NB4 (cell line): ENCODE data around the gene MTHFR.

Experiments used
- DNase-seq: peaks from one replicate; pipeline ENCODE4 v3.0.0; 2010; ENCODE audit warnings: low read depth
- H3K4me3 ChIP-seq: one replicate; pipeline ENCODE4 v1.5.1; 2011; ENCODE audit warnings: mild to moderate bottlenecking, low read depth, low read length, moderate library complexity
- CTCF ChIP-seq: IDR thresholded peaks from one replicate; pipeline ENCODE4 v1.5.1; 2012; ENCODE audit warnings: low read depth, low read length
- MAX ChIP-seq: IDR thresholded peaks from 2 replicates; pipeline ENCODE4 v1.6.1; 2011; ENCODE audit warnings: low read depth, low read length
- MYC ChIP-seq: IDR thresholded peaks from 2 replicates; pipeline ENCODE4 v1.6.1; 2011; ENCODE audit warnings: low read depth, low read length
- POLR2A ChIP-seq: IDR thresholded peaks from 2 replicates; pipeline ENCODE4 v1.6.1; 2011; ENCODE audit warnings: mild to moderate bottlenecking; ENCODE audit not compliant: insufficient read length; ENCODE audit errors: extremely low read depth

MTHFR gene

GRCh38 chr1:11805422-11806306 lies at the start of gene MTHFR, which contains the start of gene CLCN6:
MTHFR (minus strand) TSS chr1:11805964; CDS start chr1:11803116, 2,848 bp downstream.
CLCN6 (plus strand) TSS chr1:11806191; CDS start chr1:11806263, 72 bp downstream.
- TF ChIP-seq MYC (no peak), MAX (peak; percentile 100), POLR2A (peak; percentile 35)
- peak; percentile 99 for DNase-seq
- H3K4me3 ChIP-seq, result peak within 1 kb of the TSS; percentile 98

- no peak for DNase-seq
- no peak for TF ChIP-seq MAX
- no peak for TF ChIP-seq CTCF
- TF ChIP-seq POLR2A, result no peak
- TF ChIP-seq MYC, result no peak
- H3K4me3 ChIP-seq, result no peak overlapping the region
Measured at GRCh38 chr1:11855430-11855829, 49.7 kb upstream of the MTHFR start.

- DNase-seq, result no peak
- no peak overlapping the region for H3K4me3 ChIP-seq
- TF ChIP-seq MAX (0 out of 2 replicates have a peak, but pooled peaks have one; percentile 27), CTCF (no peak), MYC (no peak)
Measured at GRCh38 chr1:11854519-11854918, 48.8 kb upstream of the MTHFR start.

- DNase-seq, result peak; percentile 92
- TF ChIP-seq CTCF (no peak), MAX (peak; percentile 98), MYC (peak; percentile 93), POLR2A (no peak)
Measured at GRCh38 chr1:11851180-11851579, 45.4 kb upstream of the MTHFR start.

GRCh38 chr1:11850156-11850555 lies 44.4 kb upstream of the MTHFR start:
- no peak overlapping the region for H3K4me3 ChIP-seq
- no peak for TF ChIP-seq CTCF
- no peak for DNase-seq

More at GRCh38 chr1:11851180-11851579, 45.4 kb upstream of the MTHFR start:
- no peak overlapping the region for H3K4me3 ChIP-seq

- no peak for DNase-seq
- H3K4me3 ChIP-seq, result no peak overlapping the region
- TF ChIP-seq POLR2A, result no peak
Measured at GRCh38 chr1:11848373-11848700, 42.6 kb upstream of the MTHFR start.
